HFFc6 (cell line): ENCODE measurements around the gene ZNF3. TPM values are rescaled to one million over a fixed set of nuclear protein-coding genes. Genes with fewer than 3 reads are reported as not detected.

Experiments used
- DNase-seq: peaks from one replicate; pipeline ENCODE4 v3.0.0-alpha.2; 2018
- H3K27ac Mint-ChIP-seq: 2 replicates; pipeline ENCODE4 v1.8.0; 2020; ENCODE audit warnings: mild to moderate bottlenecking, mixed read lengths
- H3K27me3 Mint-ChIP-seq: 2 replicates; pipeline ENCODE4 v1.8.0; 2021; ENCODE audit warnings: mild to moderate bottlenecking, moderate library complexity, mixed read lengths; ENCODE audit not compliant: insufficient read depth
- H3K36me3 Mint-ChIP-seq: 2 replicates; pipeline ENCODE4 v1.8.0; 2021; ENCODE audit warnings: low read depth, mixed read lengths
- H3K4me1 Mint-ChIP-seq: 2 replicates; pipeline ENCODE4 v1.8.0; 2020; ENCODE audit warnings: low read depth, mixed read lengths
- H3K4me3 Mint-ChIP-seq: 2 replicates; pipeline ENCODE4 v1.8.0; 2020; ENCODE audit warnings: mild to moderate bottlenecking, moderate library complexity, mixed read lengths
- H3K9me3 Mint-ChIP-seq: 2 replicates; pipeline ENCODE4 v1.8.0; 2020; ENCODE audit warnings: mild to moderate bottlenecking, mixed read lengths
- total RNA-seq, 6 experiments: library from RNA; stranded (reverse); fragmentation: NEBNext Ultra II Directional; extraction: Animal tissue kit (Norgen Biotek cat#: 25700); gene quantifications; 2 replicates in 1 of 6; 3 replicates in 5 of 6; pipeline ENCODE4 v1.2.3, GENCODE V29; 2021
- TF ChIP-seq, protein P1 (sequence below): fragments of 200-600 bp; sonication (generic); IDR thresholded peaks from 2 replicates; pipeline ENCODE4 v1.5.0; 2021; ENCODE audit warnings: antibody characterized with exemption, mild to moderate bottlenecking

The ZNF3 gene
- total RNA-seq, 6 experiments from 2014 or later, result 16.5 to 19.4 (median 18.3) TPM

DNA sequence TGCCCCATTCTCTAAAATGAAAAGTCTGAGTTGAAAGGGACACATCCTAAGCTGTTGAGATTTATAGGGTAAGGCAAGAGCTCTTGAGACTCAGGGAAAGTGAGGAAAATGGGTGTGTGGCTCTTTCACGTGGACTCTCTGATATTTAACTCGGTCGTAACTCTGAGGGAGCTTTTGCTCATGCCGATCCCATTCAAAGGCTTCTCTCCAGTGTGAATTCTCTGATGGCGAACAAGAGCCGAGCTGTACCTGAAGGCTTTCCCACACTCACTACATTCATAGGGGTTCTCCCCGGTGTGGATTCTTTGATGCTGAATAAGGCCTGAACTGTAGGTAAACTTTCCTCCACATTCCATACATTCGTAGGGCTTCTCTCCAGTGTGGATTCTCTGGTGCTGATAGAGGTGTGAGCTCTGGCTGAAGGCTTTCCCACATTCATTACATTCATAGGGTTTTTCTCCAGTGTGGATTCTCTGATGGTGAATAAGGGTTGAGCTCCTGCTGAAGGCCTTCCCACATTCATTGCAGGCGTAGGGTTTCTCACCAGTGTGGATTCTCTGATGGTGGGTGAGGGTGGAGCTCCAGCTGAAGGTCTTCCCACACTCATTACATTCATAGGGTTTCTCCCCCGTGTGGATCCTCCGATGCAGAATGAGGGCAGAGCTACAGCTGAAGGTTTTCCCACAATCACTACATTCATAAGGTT, 10.4 kb downstream of the ZNF3 start:
- H3K9me3 Mint-ChIP-seq, result peaks cover 45% of the 10 kb centered on the region
- no peak overlapping the region for H3K27ac Mint-ChIP-seq
- TF ChIP-seq, protein P1, sequence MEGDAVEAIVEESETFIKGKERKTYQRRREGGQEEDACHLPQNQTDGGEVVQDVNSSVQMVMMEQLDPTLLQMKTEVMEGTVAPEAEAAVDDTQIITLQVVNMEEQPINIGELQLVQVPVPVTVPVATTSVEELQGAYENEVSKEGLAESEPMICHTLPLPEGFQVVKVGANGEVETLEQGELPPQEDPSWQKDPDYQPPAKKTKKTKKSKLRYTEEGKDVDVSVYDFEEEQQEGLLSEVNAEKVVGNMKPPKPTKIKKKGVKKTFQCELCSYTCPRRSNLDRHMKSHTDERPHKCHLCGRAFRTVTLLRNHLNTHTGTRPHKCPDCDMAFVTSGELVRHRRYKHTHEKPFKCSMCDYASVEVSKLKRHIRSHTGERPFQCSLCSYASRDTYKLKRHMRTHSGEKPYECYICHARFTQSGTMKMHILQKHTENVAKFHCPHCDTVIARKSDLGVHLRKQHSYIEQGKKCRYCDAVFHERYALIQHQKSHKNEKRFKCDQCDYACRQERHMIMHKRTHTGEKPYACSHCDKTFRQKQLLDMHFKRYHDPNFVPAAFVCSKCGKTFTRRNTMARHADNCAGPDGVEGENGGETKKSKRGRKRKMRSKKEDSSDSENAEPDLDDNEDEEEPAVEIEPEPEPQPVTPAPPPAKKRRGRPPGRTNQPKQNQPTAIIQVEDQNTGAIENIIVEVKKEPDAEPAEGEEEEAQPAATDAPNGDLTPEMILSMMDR, result no peak
- H3K4me3 Mint-ChIP-seq, result no peak overlapping the region
- H3K36me3 Mint-ChIP-seq, result peaks cover 73% of the 10 kb centered on the region
- no peaks in the 10 kb centered on the region for H3K4me1 Mint-ChIP-seq
- DNase-seq, result no peak
- H3K27me3 Mint-ChIP-seq, result peaks cover 4% of the 10 kb centered on the region; the same call in 1 of the 2 replicates

DNA sequence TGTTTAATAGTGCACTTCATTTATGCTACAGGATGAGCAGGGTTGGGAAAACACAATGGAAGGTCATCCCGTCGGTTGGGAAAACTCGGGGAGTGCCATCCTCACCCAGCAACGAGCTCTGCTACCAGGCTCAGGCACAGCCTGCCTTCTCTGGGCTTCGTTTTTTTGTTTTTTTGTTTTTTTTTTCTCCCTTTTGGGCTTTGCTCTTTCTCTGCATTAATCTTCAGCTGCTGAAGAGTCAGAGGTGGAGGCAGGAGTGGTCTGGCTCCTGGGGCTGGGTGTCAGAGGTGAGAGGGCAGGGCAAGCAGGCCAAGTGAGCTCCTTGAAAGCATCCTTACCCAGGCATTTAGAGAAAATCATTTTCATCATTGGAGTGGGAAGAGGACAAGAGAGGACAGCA, 11.5 kb downstream of the ZNF3 start:
- Mint-ChIP-seq H3K4me3 (no peak overlapping the region), H3K27me3 (peaks cover 4% of the 10 kb centered on the region; the same call in 1 of the 2 replicates), H3K27ac (no peak overlapping the region), H3K4me1 (peaks cover 7% of the 10 kb centered on the region), H3K36me3 (peaks cover 69% of the 10 kb centered on the region), H3K9me3 (peaks cover 45% of the 10 kb centered on the region)
- DNase-seq, result no peak
- TF ChIP-seq, protein P1, result no peak

DNA sequence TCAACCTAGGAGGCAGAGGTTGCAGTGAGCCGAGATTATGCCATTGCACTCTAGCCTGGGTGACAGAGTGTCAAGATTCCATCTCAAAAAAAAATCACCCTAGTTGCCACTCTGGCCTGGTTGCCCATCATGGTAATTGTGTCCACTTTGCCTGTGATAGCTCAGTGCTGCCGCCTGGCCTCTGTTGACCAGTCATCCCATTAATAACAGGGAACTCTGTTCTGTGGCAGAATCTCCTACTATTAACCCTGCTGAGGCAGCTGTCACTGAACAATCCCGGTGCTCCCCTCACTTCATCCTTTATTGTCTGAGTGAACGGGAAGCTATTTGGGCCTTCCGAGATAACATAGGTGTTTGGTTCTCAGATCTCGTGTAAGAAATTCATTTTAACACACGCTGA, 14.6 kb downstream of the ZNF3 start:
- peaks cover 7% of the 10 kb centered on the region for H3K4me1 Mint-ChIP-seq
- peaks cover 25% of the 10 kb centered on the region for H3K9me3 Mint-ChIP-seq
- H3K27ac Mint-ChIP-seq, result no peak overlapping the region
- H3K4me3 Mint-ChIP-seq, result no peak overlapping the region
- TF ChIP-seq, protein P1, result no peak
- peaks cover 51% of the 10 kb centered on the region for H3K36me3 Mint-ChIP-seq
- no peak for DNase-seq
- H3K27me3 Mint-ChIP-seq, result peaks cover 1% of the 10 kb centered on the region; the same call in 1 of the 2 replicates

DNA sequence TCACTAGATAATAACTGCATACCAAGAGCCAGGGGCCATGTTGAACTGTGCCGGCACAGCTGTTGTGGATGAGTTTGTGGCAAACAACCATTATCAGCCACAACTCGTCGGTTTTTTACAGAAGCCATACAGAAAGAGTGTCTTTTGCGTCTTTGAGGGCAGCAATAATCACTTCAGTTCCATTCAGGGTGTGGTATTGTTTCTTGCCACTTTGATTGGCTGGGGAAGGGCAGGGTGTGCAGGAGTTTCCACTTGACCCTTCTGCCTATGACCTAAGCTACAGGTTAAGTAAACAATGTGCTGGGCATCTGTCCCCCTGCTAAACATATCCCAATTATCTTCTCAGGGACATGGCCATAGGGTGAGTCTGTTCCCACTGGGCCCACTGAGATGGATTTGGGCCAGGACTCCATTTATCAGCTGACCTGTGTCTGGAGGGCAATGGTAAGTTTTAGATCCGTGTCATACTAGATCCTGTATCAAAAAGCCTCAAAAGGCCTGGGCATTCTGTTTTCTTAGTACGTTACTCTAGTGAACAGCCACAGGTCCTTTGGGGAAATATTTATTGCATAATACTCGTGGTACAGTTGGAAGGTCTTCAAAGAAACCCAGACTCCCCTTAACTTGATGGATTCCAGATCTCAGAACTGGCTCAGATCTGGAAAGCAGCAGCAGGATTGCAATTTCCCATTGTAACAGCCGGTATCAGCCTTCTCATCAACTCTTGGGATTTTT, 15.9 kb downstream of the ZNF3 start:
- peaks cover 3% of the 10 kb centered on the region; the same call in 1 of the 2 replicates for H3K27me3 Mint-ChIP-seq
- H3K36me3 Mint-ChIP-seq, result peaks cover 45% of the 10 kb centered on the region
- H3K27ac Mint-ChIP-seq, result peak overlapping the region; percentile 38; the same call in 1 of the 2 replicates
- peaks cover 11% of the 10 kb centered on the region for H3K9me3 Mint-ChIP-seq
- DNase-seq, result peak; percentile 54
- peaks cover 7% of the 10 kb centered on the region for H3K4me1 Mint-ChIP-seq
- H3K4me3 Mint-ChIP-seq, result no peak overlapping the region
- TF ChIP-seq, protein P1, result no peak

DNA sequence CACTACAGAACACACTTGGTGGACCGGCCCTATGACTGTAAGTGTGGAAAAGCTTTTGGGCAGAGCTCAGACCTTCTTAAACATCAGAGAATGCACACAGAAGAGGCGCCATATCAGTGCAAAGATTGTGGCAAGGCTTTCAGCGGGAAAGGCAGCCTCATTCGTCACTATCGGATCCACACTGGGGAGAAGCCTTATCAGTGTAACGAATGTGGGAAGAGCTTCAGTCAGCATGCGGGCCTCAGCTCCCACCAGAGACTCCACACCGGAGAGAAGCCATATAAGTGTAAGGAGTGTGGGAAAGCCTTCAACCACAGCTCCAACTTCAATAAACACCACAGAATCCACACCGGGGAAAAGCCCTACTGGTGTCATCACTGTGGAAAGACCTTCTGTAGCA, 17.4 kb downstream of the ZNF3 start:
- Mint-ChIP-seq H3K27me3 (peaks cover 3% of the 10 kb centered on the region; the same call in 1 of the 2 replicates), H3K36me3 (peaks cover 38% of the 10 kb centered on the region), H3K9me3 (no peaks in the 10 kb centered on the region), H3K27ac (no peak overlapping the region), H3K4me3 (no peak overlapping the region), H3K4me1 (peaks cover 7% of the 10 kb centered on the region)
- TF ChIP-seq, protein P1, result no peak
- no peak for DNase-seq
